Right lobe of liver (tissue), 6 donors: Measurements from ENCODE around the gene SERPINB13. TPM values are rescaled to one million over a fixed set of nuclear protein-coding genes. Genes with fewer than 3 reads are reported as not detected.

ENCODE experiments used
- ATAC-seq, 4 donors: fragments of 200-7000 bp; cut with Tn5 transposase; one replicate each; pipeline ENCODE4 v1.9.1; 2020; ENCODE audit warnings: mild to moderate bottlenecking in 4 of 4, moderate library complexity in 4 of 4
- DNase-seq, 3 donors: peaks; one replicate each; pipeline ENCODE4 v3.0.0-alpha.2; 2020
- H3K27ac ChIP-seq, 3 donors: fragments of 200-600 bp; one replicate each; pipeline ENCODE4 v1.8.0; 2022
- H3K27me3 ChIP-seq, 2 donors: fragments of 200-600 bp; one replicate each; pipeline ENCODE4 v1.8.0; 2022
- H3K36me3 ChIP-seq, 4 donors: fragments of 200-600 bp; sonication (generic) in 1 of 4; one replicate each; pipeline versions ENCODE4 v1.5.1 to v1.8.0; 2017 to 2022; ENCODE audit warnings: control low read depth in 1 of 4
- H3K4me1 ChIP-seq, 4 donors: fragments of 200-600 bp; sonication (generic) in 1 of 4; one replicate each; pipeline versions ENCODE4 v1.5.1 to v1.8.0; 2017 to 2022; ENCODE audit warnings: control low read depth in 1 of 4
- H3K4me3 ChIP-seq, 3 donors: fragments of 200-600 bp; one replicate each; pipeline ENCODE4 v1.8.0; 2022
- H3K9me3 ChIP-seq, 4 donors: fragments of 200-600 bp; sonication (generic) in 1 of 4; one replicate each; pipeline versions ENCODE4 v1.5.1 to v1.8.0; 2017 to 2022; ENCODE audit warnings: control low read depth in 1 of 4
- POLR2A ChIP-seq: fragments of 450-650 bp; IDR thresholded peaks from one replicate; pipeline ENCODE4 v1.6.1; 2017; ENCODE audit warnings: antibody characterized with exemption, mild to moderate bottlenecking
- WGBS: methylation state at CpG from one replicate; pipeline ENCODE4 v1.1.6; 2018; ENCODE audit warnings: low coverage, low lambda C conversion rate; ENCODE audit not compliant: insufficient coverage; ENCODE audit errors: missing lambda C conversion rate; 5-methylcytosine and 5-hydroxymethylcytosine counted together
- intact Hi-C, 2 donors: fragments of 100-400 bp; cut with DNase I; formaldehyde crosslinking; loops; one replicate each; pipeline versions ENCODE4 v1.11.2 to v1.14.1; 2022
- total RNA-seq, 6 experiments: library from RNA; depleted of rRNA in 2 of 6; stranded (reverse); fragments of >200 nt in 2 of 6; fragmentation: NEBNext Ultra II Directional in 3 of 6; extraction: Animal tissue kit (Norgen Biotek cat#: 25700) in 3 of 6; gene quantifications; one replicate each; pipeline versions ENCODE4 v1.1.0 to v1.2.4, GENCODE V29; 2016 to 2023
- TF ChIP-seq, protein P1 (sequence below), 4 donors: fragments of 200-600 bp in 3 of 4; fragments of 450-650 bp in 1 of 4; IDR thresholded peaks; one replicate each; pipeline versions ENCODE4 v1.5.1 to v1.8.0; 2016 to 2022; ENCODE audit warnings: antibody characterized with exemption in 4 of 4, mild to moderate bottlenecking in 2 of 4
- donor health status: DM: no; HTN: yes; CAD: no.
- donor health status: DM: no; HTN: no; CAD: no.
- donor health status: DM: no; HTN: no; CAD: no.
- donor health status: DM: no; HTN: yes; CAD: no.
- donor health status: DM: no; HTN: yes; CAD: no.

SERPINB13 gene
- total RNA-seq, 6 experiments from 2014 or later = not detected

DNA sequence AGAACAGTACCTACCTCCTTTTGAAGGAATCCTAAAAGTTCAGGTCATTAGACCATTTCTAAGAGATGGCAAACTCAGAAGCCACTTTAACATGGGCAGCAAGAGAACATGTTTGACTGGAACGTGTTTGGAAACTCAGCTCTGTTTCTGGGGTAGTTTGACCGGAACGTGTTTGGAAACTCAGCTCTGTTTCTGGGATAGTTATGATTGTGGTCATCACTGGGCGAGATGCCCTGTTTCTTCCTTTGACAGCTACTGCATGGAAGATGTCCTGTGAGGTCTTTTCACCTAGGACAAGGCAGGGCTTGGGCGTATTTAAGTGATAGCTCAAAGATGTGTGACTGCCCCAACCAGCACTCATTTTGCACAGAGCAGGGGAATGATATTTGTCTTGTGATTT, 19.9 kb upstream of the SERPINB13 start:
- no peak overlapping the region for H3K4me3 ChIP-seq
- H3K27ac ChIP-seq = no peak overlapping the region
- H3K36me3 ChIP-seq = no peaks in the 10 kb centered on the region
- intact Hi-C loops = no loop called here
- DNase-seq (no peak), ATAC-seq (no peak)
- H3K27me3 ChIP-seq = no peaks in the 10 kb centered on the region
- 53% methylated on average over 4 of the region's 5 CpGs for WGBS
- H3K9me3 ChIP-seq = no peaks in the 10 kb centered on the region
- H3K4me1 ChIP-seq = no peaks in the 10 kb centered on the region
- TF ChIP-seq, protein P1, sequence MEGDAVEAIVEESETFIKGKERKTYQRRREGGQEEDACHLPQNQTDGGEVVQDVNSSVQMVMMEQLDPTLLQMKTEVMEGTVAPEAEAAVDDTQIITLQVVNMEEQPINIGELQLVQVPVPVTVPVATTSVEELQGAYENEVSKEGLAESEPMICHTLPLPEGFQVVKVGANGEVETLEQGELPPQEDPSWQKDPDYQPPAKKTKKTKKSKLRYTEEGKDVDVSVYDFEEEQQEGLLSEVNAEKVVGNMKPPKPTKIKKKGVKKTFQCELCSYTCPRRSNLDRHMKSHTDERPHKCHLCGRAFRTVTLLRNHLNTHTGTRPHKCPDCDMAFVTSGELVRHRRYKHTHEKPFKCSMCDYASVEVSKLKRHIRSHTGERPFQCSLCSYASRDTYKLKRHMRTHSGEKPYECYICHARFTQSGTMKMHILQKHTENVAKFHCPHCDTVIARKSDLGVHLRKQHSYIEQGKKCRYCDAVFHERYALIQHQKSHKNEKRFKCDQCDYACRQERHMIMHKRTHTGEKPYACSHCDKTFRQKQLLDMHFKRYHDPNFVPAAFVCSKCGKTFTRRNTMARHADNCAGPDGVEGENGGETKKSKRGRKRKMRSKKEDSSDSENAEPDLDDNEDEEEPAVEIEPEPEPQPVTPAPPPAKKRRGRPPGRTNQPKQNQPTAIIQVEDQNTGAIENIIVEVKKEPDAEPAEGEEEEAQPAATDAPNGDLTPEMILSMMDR (IDR thresholded peaks at IDR 0.05) = no peak
- TF ChIP-seq POLR2A = no peak

DNA sequence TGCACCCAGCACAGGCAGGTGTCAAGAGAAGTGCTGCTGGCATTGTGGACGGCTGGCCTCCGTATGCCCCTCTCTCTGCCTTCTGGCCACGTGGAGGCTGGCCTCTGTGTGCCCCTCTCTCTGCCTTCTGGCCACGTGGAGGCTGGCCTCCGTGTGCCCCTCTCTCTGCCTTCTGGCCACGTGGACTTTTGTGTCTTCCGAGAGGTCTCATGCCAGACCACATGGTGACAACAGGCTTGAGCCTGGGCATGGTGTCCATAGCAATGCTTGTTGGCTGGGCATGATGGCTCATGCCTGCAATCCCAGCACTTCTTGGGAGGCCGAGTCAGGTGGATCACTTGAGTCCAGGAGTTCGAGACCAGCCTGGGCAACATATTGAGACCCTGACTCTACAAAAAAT, 19.3 kb upstream of the SERPINB13 start:
- 62% methylated on average over 5 of the region's 9 CpGs for WGBS
- intact Hi-C loops = no loop called here
- ATAC-seq = no peak
- no peak for TF ChIP-seq POLR2A
- TF ChIP-seq, protein P1 (IDR thresholded peaks at IDR 0.05) = no peak
- Histone ChIP-seq H3K27me3 (no peaks in the 10 kb centered on the region), H3K4me1 (no peaks in the 10 kb centered on the region), H3K27ac (no peak overlapping the region), H3K4me3 (no peak overlapping the region), H3K36me3 (no peaks in the 10 kb centered on the region), H3K9me3 (no peaks in the 10 kb centered on the region)
- DNase-seq = no peak

DNA sequence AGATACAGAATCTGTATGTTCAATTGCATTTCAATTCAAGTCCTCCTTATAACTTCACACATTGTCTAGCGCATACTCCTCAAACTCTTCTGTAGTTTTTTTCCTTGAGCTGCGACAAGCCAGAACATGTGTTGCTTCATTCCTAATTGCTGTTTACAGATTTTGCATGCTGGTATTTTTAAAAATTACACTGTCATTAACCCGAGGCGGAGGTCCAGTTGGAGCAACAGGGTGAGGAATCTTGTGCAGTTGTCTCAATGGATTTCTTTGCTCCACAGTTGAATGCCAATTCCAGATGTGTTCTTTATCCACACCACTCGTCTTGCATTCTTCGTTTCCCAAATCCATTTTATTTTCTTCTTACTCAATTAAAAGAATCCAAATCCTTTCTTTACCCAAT, 16.4 kb upstream of the SERPINB13 start:
- DNase-seq (no peak), ATAC-seq (no peak)
- intact Hi-C loops = no loop called here
- TF ChIP-seq, protein P1 (IDR thresholded peaks at IDR 0.05) = no peak
- no peak for TF ChIP-seq POLR2A
- no peak overlapping the region for H3K4me3 ChIP-seq
- H3K9me3 ChIP-seq = no peaks in the 10 kb centered on the region
- 58% methylated on average over 6 of the region's 6 CpGs for WGBS
- H3K27me3 ChIP-seq = no peaks in the 10 kb centered on the region
- H3K36me3 ChIP-seq = no peaks in the 10 kb centered on the region
- no peaks in the 10 kb centered on the region for H3K4me1 ChIP-seq
- H3K27ac ChIP-seq = no peak overlapping the region

DNA sequence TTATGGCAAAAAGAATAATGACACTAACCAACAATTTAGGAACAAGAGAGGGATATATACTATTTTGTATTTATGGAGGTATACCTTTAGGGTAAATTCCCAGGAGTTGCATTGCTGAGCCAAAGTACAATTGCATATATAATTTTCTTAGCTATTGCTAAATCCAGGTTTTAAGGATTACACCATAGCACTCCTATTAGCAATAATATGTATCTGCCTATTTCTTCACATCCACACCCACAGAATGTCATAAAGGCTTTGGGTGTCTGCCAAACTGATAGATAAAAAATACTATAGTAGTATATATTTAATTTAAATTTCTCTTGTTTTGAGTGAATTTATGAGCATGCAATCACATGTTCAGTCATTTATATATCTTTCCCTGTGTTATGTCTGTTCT, 11.5 kb upstream of the SERPINB13 start:
- no peaks in the 10 kb centered on the region for H3K36me3 ChIP-seq
- no peak overlapping the region for H3K4me3 ChIP-seq
- no peaks in the 10 kb centered on the region for H3K4me1 ChIP-seq
- no peak for TF ChIP-seq POLR2A
- TF ChIP-seq, protein P1 (IDR thresholded peaks at IDR 0.05) = no peak
- no peak for ATAC-seq
- H3K27me3 ChIP-seq = no peaks in the 10 kb centered on the region
- intact Hi-C loops = no loop called here
- no peak overlapping the region for H3K27ac ChIP-seq
- H3K9me3 ChIP-seq = no peaks in the 10 kb centered on the region
- DNase-seq = no peak

DNA sequence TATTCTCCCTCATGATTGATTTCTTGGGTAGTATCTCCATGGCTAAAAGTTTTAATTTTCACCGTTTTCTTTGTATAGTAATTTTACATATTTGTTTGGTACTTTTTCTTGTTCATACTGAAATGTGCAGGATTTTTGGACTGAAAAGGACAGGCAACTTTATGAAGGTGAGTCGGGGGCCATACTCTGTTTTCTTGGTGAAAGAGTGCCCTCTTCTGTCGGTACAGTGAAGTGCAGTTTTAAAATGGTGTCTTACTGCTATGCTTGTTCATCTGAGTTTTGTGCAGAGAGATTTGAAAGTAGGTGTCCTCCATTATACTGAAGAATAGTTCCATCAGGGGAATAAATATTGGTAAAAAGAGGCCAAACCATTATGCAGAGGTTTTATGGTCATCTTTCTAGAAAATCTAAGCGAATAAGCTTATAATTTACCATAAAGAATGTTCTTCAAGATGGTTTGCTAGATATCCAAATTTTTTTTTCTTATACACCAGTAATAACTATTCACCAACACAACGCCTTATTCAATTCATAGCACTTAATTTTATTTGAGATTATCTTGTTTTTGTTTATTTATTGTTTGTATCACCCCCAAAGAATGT, 8.7 kb upstream of the SERPINB13 start:
- no peaks in the 10 kb centered on the region for H3K36me3 ChIP-seq
- 6% methylated on average over 5 of the region's 5 CpGs for WGBS
- no peak overlapping the region for H3K4me3 ChIP-seq
- DNase-seq (no peak), ATAC-seq (peak; percentile 63 to 75 (median 69))
- H3K27ac ChIP-seq = no peak overlapping the region
- no peaks in the 10 kb centered on the region for H3K9me3 ChIP-seq
- no peak for TF ChIP-seq POLR2A
- TF ChIP-seq, protein P1 (IDR thresholded peaks at IDR 0.05) = peak; percentile 51 to 65 (median 58)
- H3K27me3 ChIP-seq = no peaks in the 10 kb centered on the region
- intact Hi-C loops = no loop called here
- no peaks in the 10 kb centered on the region for H3K4me1 ChIP-seq
